ENCODE measurements around the gene ADCY3. TPM values are rescaled to one million over a fixed set of nuclear protein-coding genes. Genes with fewer than 3 reads are reported as not detected.

ADCY3 gene
- total RNA-seq, 1 experiment from 2014 or later, result 75.6 TPM

DNA sequence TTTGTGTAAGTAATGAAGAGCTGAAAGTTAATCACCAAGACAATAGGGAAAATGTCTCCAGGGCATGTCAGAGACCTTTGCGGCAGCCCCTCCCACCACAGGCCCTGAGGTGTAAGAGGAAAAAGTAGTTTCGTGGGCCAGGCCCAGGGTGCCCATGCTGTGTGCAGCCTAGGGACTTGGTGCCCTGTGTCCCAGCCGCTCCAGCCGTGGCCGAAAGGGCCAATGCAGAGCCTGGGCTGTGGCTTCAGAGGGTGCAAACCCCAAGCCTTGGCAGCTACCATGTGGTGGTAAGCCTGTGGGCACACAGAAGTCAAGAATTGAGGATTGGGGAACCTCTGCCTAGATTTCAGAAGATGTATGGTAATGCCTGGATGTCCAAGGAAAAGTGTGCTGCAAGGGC, 74.3 kb downstream of the ADCY3 start:
- intact Hi-C loops (cut with micrococcal nuclease; ENCODE audit: unreplicated experiment), result no loop called here
- BruUV-seq (replicated peaks), result no TSS peak
- POLR2A ChIA-PET, result no interaction called here

DNA sequence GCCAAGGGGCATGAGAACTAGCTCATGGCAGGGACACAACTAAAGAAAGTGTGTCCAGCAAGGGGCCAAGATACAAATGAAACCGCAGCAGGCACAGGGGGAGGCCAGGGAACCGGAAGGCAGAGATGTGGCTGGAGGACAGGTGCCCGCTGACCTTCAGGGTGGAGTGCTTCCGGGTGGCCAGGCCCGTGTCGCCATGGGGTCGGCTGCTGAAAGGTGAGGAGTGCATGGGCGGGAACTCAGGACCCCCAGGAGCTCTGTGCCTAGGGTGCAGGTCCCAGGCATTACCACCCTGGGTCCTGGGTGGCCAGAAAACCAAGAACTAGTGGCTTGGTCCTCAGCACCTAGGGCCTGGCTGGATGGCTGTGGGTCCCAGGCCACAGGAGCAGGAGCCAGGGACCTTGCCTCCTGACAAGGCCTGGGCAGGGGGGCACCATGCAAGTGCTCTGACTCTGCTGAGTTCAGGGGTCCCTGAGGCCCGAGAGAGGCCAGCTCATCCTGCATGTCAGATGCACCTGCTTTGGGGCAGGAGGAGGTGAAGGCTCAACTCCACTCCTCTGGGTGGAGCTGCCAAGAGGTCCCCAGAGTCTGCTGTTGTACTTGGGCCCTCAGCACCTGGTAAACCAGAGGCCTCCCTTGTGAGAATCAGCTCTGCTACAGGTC, 75.9 kb downstream of the ADCY3 start:
- CTCF ChIA-PET, result no interaction called here
- H3K27me3 Mint-ChIP-seq (ENCODE audit: insufficient read depth, unreplicated experiment), result no peaks in the 10 kb centered on the region
- DNase-seq, result no peak
- H3K4me3 Mint-ChIP-seq (ENCODE audit: unreplicated experiment), result no peak overlapping the region
- H3K9me3 Mint-ChIP-seq (ENCODE audit: unreplicated experiment), result peaks cover 12% of the 10 kb centered on the region
- H3K4me1 Mint-ChIP-seq (ENCODE audit: low read depth, unreplicated experiment), result no peaks in the 10 kb centered on the region
- Histone ChIP-seq H3K4me3 (ENCODE audit: low read depth, low read length) (no peak overlapping the region), H3K27me3 (replicated peaks; ENCODE audit: control insufficient read depth, insufficient read depth, low read length) (no peaks in the 10 kb centered on the region), H3K9me3 (peaks cover 27% of the 10 kb centered on the region), H3K36me3 (ENCODE audit: control insufficient read depth, insufficient read depth, low read length) (no peaks in the 10 kb centered on the region), H3K4me1 (no peaks in the 10 kb centered on the region)
- TF ChIP-seq, protein P1, sequence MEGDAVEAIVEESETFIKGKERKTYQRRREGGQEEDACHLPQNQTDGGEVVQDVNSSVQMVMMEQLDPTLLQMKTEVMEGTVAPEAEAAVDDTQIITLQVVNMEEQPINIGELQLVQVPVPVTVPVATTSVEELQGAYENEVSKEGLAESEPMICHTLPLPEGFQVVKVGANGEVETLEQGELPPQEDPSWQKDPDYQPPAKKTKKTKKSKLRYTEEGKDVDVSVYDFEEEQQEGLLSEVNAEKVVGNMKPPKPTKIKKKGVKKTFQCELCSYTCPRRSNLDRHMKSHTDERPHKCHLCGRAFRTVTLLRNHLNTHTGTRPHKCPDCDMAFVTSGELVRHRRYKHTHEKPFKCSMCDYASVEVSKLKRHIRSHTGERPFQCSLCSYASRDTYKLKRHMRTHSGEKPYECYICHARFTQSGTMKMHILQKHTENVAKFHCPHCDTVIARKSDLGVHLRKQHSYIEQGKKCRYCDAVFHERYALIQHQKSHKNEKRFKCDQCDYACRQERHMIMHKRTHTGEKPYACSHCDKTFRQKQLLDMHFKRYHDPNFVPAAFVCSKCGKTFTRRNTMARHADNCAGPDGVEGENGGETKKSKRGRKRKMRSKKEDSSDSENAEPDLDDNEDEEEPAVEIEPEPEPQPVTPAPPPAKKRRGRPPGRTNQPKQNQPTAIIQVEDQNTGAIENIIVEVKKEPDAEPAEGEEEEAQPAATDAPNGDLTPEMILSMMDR (IDR thresholded peaks at IDR 0.05; ENCODE audit: insufficient read depth in 1 of 2, low read depth in 1 of 2, low read length in 1 of 2, severe bottlenecking in 1 of 2, unreplicated experiment in 1 of 2), result no peak
- POLR2A ChIA-PET, result no interaction called here
- BruUV-seq (replicated peaks), result no TSS peak
- intact Hi-C loops (cut with micrococcal nuclease; ENCODE audit: unreplicated experiment), result no loop called here
- H3K27ac Mint-ChIP-seq (ENCODE audit: unreplicated experiment), result no peak overlapping the region
- peaks cover 15% of the 10 kb centered on the region for H3K36me3 Mint-ChIP-seq (ENCODE audit: insufficient read depth, unreplicated experiment)

More for the DNA sequence above, 74.3 kb downstream of the ADCY3 start:
- Histone ChIP-seq H3K27me3 (replicated peaks; ENCODE audit: control insufficient read depth, insufficient read depth, low read length) (no peaks in the 10 kb centered on the region), H3K4me1 (no peaks in the 10 kb centered on the region), H3K36me3 (ENCODE audit: control insufficient read depth, insufficient read depth, low read length) (no peaks in the 10 kb centered on the region), H3K9me3 (peaks cover 30% of the 10 kb centered on the region), H3K4me3 (ENCODE audit: low read depth, low read length) (no peak overlapping the region)
- H3K27ac Mint-ChIP-seq (ENCODE audit: unreplicated experiment), result no peak overlapping the region
- CTCF ChIA-PET, result no interaction called here
- no peaks in the 10 kb centered on the region for H3K27me3 Mint-ChIP-seq (ENCODE audit: insufficient read depth, unreplicated experiment)
- H3K4me1 Mint-ChIP-seq (ENCODE audit: low read depth, unreplicated experiment), result no peaks in the 10 kb centered on the region
- TF ChIP-seq, protein P1 (IDR thresholded peaks at IDR 0.05; ENCODE audit: insufficient read depth in 1 of 2, low read depth in 1 of 2, low read length in 1 of 2, severe bottlenecking in 1 of 2, unreplicated experiment in 1 of 2), result no peak
- H3K36me3 Mint-ChIP-seq (ENCODE audit: insufficient read depth, unreplicated experiment), result peaks cover 15% of the 10 kb centered on the region
- H3K4me3 Mint-ChIP-seq (ENCODE audit: unreplicated experiment), result no peak overlapping the region
- peaks cover 12% of the 10 kb centered on the region for H3K9me3 Mint-ChIP-seq (ENCODE audit: unreplicated experiment)
- no peak for DNase-seq

DNA sequence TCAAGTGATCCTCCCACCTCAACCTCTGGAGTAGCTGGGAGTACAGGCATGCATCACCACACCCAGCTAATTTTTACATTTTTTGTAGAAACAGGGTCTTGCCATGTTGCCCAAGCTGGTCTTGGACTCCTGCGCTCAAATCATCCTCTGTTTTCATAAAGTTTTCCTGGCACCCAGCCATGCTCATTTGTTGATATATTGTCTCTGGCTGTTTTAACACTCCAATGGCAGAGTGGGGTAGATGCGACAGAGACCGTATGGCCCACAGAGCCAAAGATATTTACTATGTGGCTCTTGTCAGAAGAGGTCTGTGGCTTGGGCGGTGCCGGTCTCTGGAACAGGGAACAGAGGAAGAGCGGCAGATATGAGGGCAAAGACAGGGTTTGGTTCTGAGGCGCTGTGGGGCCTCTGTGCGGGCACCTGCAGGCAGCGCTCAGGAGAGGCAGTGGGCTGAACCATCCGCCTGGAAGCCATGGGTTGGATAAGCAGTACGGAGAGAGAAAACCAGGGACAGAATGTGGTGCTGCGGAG, 76.6 kb downstream of the ADCY3 start:
- Histone ChIP-seq H3K4me3 (ENCODE audit: low read depth, low read length) (no peak overlapping the region), H3K27me3 (replicated peaks; ENCODE audit: control insufficient read depth, insufficient read depth, low read length) (no peaks in the 10 kb centered on the region), H3K4me1 (no peaks in the 10 kb centered on the region), H3K9me3 (peaks cover 19% of the 10 kb centered on the region), H3K36me3 (ENCODE audit: control insufficient read depth, insufficient read depth, low read length) (no peaks in the 10 kb centered on the region)
- POLR2A ChIA-PET, result no interaction called here
- H3K4me3 Mint-ChIP-seq (ENCODE audit: unreplicated experiment), result no peak overlapping the region
- no peak for DNase-seq
- no peaks in the 10 kb centered on the region for H3K4me1 Mint-ChIP-seq (ENCODE audit: low read depth, unreplicated experiment)
- no peaks in the 10 kb centered on the region for H3K27me3 Mint-ChIP-seq (ENCODE audit: insufficient read depth, unreplicated experiment)
- CTCF ChIA-PET, result no interaction called here
- no peak overlapping the region for H3K27ac Mint-ChIP-seq (ENCODE audit: unreplicated experiment)
- BruUV-seq (replicated peaks), result no TSS peak
- H3K36me3 Mint-ChIP-seq (ENCODE audit: insufficient read depth, unreplicated experiment), result peaks cover 15% of the 10 kb centered on the region
- intact Hi-C loops (cut with micrococcal nuclease; ENCODE audit: unreplicated experiment), result no loop called here
- TF ChIP-seq, protein P1 (IDR thresholded peaks at IDR 0.05; ENCODE audit: insufficient read depth in 1 of 2, low read depth in 1 of 2, low read length in 1 of 2, severe bottlenecking in 1 of 2, unreplicated experiment in 1 of 2), result no peak
- peaks cover 12% of the 10 kb centered on the region for H3K9me3 Mint-ChIP-seq (ENCODE audit: unreplicated experiment)
